NCI-H2227 (cell line): ENCODE data around the gene TXN.
"Not testable (repeated sequence)": the region's sequence is repeated elsewhere in the genome, so short reads cannot be mapped to it uniquely, and the experiment has no call there.

Experiments used
- DNase-seq: peaks from one replicate; lab custom pipeline; 2025; ENCODE audit not compliant: unreplicated experiment; lab: John Stamatoyannopoulos, UW

TXN gene

DNA sequence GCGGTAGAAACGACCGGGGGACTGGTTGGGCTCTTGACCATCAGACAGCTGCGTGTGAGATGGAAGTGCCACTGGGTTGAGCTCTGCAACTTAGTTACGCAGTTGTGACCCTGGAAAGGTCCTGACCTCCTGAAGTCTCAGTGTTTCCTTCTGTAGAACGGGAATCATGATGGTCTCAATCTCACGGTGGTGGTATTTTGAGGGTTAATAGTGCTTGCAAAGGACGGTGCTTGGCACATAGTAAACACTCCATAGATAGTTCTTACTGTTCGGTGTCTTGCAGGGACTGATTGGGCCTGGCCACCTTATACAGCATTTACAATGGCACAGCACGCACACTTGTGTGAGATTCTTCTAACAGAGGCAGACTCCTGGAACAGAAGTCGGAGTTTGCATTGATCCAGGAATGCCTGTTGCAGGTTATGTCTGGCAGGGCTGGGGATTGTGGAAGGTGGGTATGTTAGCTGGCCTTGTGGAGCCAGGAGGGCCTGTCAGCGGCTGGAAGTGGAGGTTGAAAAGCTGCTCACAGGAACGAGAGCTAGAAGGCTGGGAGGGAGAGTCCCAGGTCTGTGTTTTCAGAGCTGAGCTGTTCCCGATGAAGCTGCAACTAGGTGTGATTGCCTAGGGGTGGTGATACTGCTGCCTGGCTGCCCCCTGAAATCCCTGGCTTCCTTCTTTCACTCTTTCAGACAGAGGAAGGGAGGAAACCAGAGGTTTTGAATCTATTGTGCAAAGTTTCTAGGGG lies 962 bp upstream of the TXN start:
- DNase-seq = no peak

DNA sequence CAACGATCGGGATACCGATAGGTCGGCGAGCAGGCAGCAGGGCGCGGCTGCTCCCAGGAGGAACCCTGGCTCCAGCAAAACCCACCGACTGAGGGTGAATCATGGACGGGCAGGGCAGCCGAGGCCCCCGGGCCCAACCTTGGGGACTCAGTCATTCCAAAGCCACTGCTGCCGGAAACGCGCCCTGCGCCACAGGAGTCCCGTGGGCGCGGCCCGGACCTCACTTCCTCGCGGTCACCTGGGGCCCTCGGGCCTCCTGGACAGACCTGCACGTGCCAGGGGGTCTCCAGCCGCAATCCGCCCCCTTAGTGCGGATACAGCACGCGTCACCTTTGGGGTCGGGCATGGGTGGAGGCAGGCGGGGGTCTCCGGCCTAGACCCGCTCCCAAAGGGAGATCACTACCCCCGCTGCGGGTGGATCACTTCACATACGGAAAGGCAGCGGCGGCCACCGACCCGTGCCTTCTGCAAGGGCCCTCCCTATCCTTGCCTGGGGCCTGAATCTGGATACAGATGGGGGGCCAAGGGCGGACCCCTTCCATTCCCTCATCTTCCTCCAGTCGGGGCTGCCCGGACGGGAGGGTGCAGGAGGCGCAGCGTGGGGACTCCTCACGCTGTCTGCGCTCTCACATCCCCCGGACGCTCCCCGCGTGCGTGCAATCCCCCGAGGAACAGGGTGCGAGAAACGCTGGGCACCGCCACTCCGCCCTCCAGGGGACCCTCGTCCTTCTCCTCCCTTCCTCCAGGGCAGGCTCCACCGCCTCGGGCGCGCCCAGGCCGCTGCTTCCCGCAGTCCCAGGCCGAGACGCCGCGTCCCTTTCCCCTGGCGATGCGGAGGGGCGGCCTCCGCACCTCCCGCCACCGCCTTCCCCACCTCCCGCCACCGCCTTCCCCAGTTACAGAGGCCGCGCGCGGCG lies 586 bp downstream of the TXN start:
- DNase-seq = peak; percentile 37

DNA sequence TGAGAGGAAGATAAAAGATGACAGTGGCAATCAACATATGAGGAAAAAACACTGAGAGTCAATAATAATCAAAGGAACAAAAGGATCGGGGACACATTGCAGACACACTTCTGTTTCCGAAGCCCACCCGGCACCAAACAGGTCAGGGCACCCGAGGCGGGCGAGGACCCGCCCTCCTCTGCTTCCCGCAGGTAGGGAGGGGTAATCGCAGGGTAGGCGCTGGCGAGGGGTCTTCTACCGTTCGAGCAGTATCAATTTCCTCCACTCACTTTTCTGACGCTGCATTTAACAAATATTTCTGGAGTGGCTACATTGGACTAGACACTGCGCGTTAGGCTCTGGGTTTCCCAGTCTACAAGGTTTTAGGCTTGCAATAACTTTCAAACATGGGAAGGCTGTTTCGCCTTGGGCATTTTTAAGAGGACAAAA lies 1.3 kb downstream of the TXN start:
- DNase-seq = no peak

DNA sequence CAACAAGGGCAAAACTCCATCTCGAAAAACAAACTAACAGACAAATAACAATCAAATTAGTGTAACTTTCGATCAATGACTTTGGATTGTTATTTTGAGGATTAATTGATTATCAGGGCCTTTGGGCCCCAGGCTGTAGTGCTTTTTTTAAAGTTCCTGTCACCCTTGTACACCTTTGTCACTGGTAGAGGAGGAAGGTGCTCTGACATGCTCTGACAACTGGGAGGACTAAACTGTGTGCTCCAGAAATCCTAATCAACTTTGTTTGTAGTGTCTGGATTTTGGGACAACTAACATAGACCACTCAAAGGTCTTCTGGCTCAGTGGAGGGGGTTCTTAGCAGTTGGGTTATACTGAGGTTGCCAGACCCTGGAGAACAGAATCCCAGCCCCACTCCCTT lies 1.8 kb downstream of the TXN start:
- no peak for DNase-seq

DNA sequence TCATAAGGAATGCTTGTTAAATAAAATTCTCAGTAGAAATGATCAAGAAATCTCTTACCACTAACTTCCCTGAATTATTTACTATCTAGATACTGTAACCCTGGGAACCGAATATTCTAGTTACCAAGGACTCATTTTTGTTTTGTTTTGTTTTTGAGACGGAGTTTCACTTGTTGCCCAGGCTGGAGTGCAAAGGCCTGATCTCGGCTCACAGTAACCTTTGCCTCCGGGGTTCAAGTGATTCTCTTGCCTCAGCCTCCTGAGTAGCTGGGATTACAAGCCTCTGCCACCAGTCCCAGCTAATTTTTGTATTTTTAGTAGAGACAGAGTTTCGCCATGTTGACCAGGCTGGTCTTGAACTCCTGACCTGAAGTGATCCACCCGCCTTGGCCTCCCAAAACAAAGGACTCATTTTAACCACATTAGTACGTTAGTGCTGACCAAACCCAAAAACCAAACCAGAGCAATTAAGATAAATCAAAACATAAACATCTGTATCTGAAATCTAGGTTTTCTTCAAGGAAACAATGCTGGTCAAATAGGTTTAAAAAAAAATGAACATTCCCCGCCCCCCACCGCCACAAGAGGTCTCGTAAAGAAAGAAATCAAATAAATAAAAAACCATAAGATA lies 3.7 kb downstream of the TXN start:
- no peak for DNase-seq

DNA sequence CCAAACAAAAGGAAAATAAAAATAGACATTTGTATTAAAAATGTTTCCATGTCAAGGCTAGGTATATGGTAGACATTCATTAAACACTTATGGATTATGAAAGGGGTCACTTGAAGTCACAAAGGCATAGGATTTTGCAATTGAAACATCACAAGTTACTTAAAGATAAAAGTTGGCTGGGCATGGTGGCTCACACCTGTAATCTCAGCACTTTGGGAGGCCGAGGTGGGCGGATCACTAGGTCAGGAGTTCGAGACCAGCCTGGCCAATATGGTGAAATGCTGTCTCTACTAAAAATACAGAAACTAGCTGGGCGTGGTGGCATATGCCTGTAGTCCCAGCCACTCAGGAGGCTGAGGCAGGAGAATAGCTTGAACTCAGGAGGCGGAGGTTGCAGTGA lies 4.5 kb downstream of the TXN start:
- not testable (repeated sequence) for DNase-seq

DNA sequence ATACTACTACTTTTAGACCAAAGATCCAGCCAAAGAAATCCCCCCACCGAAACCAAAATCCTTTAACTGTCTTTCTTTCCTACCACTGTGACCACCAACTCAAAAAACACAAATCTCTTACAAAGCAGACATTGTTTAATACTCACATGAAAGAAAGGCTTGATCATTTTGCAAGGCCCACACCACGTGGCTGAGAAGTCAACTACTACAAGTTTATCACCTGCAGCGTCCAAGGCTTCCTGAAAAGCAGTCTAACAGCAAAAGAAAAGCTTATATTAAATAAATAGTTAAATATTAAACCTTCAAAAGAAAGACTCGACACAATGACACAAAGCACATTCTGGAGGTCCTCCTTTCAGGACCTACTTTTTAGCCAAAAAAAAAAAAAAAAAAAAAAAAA lies 5.1 kb downstream of the TXN start:
- DNase-seq = no peak

DNA sequence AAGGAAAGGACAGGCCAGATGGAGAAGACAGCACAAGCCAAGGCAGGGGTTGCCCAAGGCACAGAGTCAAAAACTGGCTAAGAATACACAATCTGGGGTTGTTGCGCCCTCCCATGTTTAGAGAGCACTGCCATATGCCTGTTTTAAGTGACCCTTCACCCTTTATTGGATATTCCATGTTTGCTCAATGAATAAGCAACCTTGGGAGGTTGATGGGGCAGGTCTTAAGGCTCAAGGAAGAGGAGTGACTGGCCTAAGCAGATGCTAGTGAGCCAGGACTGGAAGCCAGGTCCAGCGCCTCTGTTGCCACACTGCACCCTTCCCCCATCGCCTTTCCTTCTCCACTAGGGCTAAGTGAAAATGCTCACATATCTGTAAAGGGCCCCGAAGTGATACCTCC lies 6.7 kb downstream of the TXN start:
- DNase-seq = no peak

DNA sequence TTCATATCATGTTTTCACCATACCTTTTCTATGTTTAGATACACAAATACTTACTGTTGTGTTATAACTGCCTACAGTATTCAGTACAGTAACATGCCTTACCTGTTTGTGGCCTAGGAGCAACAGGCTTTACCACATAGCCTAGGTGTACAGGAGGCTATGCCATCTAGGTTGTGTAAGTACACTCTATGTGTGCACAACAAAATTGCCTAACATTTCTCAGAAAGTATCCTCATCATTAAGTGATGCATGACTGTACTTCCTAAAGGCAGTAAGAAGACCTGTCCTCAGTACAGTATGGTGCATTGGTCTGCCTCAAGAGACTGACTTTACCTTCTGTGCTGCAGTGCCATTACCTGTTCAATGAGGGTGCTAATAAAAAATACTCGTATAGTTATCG lies 7.9 kb downstream of the TXN start:
- no peak for DNase-seq

DNA sequence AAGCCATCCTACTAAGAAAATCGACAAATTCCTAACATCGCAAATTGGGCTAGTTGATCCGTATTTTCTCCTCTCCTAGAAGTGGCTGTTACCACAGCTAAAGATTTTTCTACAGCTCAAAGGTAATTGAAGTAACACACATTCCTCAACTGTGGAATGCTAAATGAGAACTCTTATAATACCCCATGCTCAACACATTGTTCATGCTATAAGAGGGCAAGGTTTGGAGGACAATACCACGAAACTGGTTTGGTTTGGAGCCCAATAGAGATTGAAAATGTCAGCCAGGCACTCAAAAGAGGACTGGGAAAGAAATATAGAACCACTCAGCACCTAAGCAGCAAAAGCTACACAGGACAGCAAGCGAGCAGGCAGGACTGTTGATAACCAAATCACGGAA lies 10.1 kb downstream of the TXN start:
- no peak for DNase-seq

DNA sequence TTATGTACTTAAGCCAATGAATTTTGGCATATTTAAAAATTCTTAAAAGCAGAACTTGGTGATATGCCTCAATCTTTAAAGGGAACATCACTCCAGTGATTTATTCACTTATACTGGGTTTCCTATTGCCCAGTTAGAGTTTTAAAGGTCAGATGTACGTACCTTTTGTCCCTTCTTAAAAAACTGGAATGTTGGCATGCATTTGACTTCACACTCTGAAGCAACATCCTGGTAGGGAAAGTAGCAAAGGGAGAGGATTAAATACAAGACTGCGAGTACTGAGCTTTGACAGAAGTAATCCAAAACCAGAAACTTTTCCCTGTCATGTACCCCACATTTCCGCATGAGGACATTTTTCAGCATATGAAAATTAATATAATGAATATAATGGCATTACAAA lies 11.7 kb downstream of the TXN start:
- DNase-seq = no peak

DNA sequence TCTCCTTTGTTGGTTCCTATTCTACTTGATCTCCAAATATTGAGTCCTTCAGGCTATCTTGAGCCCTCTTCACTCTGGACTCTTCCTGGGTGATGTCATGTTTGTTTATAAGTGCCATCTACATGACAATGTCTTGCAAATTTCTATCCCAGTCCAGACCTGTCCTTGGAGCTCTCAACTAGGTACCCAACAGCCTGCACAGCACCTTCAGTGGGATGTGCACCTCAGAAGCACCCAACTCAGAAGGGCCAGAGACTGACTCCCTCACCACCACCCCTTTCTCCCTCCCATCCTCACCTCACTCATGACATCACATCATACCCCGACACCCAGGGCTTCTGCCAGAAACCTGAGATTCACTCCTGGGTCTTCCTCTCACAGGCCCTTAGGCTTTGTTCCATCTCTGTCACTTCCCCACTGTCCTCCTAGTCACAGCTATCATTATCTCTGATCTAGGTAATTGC lies 14.4 kb downstream of the TXN start:
- DNase-seq = no peak

DNA sequence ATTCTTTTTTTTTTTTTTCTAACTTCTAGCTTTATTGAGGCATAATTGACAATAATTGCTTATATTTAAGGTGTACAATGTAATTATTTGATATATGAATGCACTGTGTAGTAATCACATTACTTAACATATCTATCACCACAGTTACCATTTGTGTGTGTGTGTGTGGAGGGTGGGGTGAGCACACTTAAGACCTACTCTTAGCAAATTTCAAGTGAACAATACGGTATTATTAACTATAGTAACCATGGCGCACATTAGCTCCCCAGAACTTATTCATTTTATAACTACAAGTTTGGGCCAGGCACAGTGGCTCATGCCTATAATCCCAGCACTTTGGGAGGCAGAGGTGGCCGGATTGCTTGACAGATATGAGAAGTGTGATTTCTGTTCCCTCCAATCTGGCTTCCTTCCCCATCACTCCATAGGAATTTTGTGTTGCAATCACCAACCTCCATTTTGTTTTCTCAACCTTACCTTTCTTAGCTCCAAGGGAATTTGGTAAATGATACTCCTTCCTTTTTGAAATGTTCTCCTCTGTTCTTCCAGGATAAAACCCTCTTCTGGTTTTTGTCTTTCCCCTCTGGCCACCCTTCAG lies 14.9 kb downstream of the TXN start:
- no peak for DNase-seq

DNA sequence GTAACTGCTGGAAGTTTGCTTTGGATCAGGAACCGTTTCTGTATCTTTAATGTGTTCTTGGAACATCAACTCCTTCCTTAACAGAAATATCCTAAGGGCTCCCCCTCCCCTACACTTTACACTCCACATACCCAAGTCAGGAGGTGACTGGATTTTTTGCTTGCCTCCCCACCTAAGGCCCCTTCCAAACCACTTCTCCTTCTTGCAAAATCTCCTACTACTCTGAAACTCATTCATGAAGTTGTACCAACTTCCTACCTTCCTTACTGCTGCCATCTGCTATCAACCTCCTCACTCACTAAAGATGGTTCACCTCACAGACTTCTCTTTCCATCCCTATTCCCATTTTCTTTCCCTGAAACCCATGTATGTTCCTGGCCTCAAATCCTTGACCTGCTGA lies 16.1 kb downstream of the TXN start:
- no peak for DNase-seq

DNA sequence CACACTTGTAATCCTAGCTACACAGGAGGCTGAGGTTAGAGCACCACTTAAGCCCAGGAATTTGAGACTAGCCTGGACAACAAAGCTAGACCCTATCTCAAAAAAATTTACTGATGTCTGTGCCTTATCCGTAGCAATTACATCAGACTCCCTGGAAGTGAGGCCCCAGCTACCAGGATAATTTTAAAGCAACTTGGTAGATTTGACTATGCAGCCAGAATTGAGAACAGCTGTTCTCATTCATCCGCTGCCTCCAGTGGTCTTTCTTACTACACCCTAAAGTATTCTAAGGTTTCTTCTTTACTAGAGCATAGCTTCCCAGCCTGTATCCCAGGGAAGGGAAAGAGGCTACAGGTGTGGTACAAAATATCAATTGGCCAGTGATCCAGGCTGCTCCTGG lies 28.0 kb downstream of the TXN start:
- DNase-seq = no peak

DNA sequence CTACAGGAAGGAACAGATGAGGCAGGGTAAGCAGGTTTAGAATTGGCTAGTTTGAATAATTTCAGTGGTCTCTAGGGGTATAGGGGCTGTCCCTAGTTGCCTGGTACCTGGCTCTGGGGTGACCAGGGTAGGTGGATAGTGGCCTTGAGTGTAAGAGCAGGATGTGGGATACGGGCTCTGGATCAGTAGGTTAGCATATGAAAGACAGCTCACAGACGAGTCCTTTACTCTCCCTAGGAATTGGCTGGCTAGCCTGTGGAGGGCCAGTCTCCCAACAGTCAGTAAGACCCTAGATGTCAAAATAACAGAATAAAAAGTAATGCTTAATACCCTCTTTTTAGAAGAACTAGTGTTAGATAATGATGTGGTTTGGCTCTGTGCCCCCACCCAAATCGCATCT lies 31.7 kb downstream of the TXN start:
- no peak for DNase-seq

DNA sequence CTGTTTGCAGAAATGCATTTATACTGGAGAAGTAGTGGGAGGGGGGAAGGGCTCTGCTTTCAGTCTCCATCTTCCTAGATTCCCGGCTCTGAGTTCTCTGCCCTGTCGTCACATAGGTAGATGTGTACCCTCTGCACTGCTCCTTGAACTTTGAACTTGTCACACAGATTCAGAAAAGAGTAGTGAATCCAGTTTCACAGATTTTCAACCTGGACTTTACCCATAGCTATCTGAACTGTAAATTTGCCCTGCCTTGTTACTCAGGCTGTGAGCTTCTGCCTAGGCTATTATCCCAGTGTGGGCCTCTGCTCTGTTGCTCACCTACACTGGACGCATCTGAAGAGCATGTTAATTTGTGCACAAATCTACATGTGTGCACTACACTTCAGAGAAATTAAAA lies 35.5 kb downstream of the TXN start:
- DNase-seq = no peak

DNA sequence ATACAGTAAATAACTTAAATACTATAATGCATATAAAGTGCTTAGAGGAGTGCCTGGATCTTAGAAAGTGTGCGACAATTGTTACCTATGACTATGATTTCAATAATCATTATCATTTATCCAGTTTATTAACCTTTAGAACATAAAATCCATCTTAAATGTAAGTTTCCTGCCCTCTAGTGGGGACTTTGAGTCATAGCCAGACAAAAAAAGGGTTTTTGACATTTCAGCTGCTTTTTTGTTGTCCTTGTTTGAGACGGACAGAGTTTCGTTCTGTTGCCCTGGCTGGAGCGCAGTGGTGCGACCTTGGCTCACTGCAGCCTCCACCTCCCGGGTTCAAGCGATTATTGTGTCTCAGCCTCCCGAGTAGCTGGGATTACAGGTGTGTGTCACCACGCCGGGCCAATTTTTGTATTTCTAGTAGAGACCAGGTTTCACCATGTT lies 38.6 kb downstream of the TXN start:
- DNase-seq = peak; percentile 35

DNA sequence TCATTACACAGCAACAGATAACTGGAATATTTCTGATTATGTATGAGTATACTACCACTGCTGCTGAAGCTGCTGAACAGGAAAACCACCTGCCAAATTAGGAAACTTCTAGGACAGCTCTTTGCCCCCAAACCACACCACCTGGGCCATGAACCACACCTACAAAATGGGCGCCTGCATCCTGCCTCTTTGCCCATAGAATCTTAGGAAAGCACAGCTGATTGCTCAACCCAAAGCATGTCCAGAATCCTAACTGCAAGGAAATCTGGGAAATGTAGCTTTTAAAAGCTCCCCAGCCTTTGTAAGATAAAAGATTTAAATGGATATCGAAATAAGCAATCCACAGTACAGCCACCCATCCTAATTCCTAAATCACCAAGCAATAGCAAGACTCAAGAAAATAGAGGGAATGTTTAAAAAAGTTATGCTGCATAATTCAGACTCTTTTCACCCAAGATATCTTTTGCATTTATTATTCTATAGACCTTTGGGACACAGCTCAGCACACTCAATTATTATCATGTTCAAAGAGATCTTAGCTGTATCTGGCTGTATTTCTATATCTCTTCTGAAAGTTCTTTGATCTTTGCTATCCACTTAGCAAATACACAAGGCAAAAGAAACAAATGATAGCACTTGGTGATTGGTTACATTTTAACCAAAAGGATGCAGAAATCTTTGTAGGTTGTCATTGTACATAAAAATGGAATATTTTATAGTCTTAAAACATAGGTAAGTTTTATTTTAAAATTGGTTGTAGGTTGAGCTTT lies 41.5 kb downstream of the TXN start:
- DNase-seq = no peak

DNA sequence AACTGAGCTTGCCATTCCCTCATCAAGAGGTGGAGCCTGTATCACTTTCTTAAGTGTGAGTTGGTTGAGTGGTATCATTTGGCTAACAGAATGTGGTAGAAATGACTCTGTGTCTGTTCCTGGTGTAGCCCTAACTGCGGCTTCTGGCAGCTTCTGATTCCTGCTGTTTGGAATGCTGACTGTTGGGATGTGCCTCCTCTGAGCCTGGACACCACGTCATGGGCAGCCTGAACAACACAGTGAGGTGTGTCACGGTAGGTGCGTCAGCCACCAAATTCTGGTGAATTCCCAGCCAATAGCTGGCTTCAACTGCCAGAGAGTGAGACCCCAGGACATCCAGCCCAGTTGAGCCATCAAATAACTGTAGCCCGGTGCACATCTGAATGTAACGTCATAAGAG lies 42.2 kb downstream of the TXN start:
- DNase-seq = no peak
